GM19025 (cell line): ENCODE data around the gene YTHDF1.

Source experiments
- ATAC-seq: cut with Tn5 transposase; IDR thresholded peaks from one replicate; pipeline ENCODE4 v1.9.1; 2021; ENCODE audit warnings: mild to moderate bottlenecking, low read depth, moderate library complexity; ENCODE audit not compliant: unreplicated experiment

Gene YTHDF1

GRCh38 chr20:63249891-63250290 lies 34.0 kb upstream of the YTHDF1 start:
- no peak for ATAC-seq

GRCh38 chr20:63248835-63249591 lies 33.1 kb upstream of the YTHDF1 start:
- no peak for ATAC-seq

- ATAC-seq: no peak
Measured at GRCh38 chr20:63247671-63248228, 31.8 kb upstream of the YTHDF1 start.

GRCh38 chr20:63246490-63247288 lies 30.8 kb upstream of the YTHDF1 start:
- ATAC-seq: no peak

- no peak for ATAC-seq
Measured at GRCh38 chr20:63244468-63244867, 28.5 kb upstream of the YTHDF1 start.

- no peak for ATAC-seq
Measured at GRCh38 chr20:63243604-63244247, 27.8 kb upstream of the YTHDF1 start.

GRCh38 chr20:63242736-63243135 lies 26.8 kb upstream of the YTHDF1 start:
- no peak for ATAC-seq

- ATAC-seq: no peak
Measured at GRCh38 chr20:63241272-63241671, 25.3 kb upstream of the YTHDF1 start.

- ATAC-seq: no peak
Measured at GRCh38 chr20:63240004-63240403, 24.1 kb upstream of the YTHDF1 start.

GRCh38 chr20:63239431-63239830 lies 23.5 kb upstream of the YTHDF1 start:
- no peak for ATAC-seq

- no peak for ATAC-seq
Measured at GRCh38 chr20:63238514-63239125, 22.7 kb upstream of the YTHDF1 start.

- no peak for ATAC-seq
Measured at GRCh38 chr20:63238031-63238430, 22.1 kb upstream of the YTHDF1 start.

GRCh38 chr20:63236116-63236837 lies 20.3 kb upstream of the YTHDF1 start:
- no peak for ATAC-seq

- no peak for ATAC-seq
Measured at GRCh38 chr20:63235399-63235983, 19.6 kb upstream of the YTHDF1 start, which contains the start of gene BIRC7. BIRC7 (plus strand) TSS chr20:63235905; CDS start chr20:63236097, 192 bp downstream.

GRCh38 chr20:63234693-63235398 lies 18.9 kb upstream of the YTHDF1 start:
- ATAC-seq: no peak

GRCh38 chr20:63233924-63234323 lies 18.0 kb upstream of the YTHDF1 start:
- no peak for ATAC-seq

GRCh38 chr20:63233061-63233344 lies 17.1 kb upstream of the YTHDF1 start:
- ATAC-seq: no peak

- no peak for ATAC-seq
Measured at GRCh38 chr20:63232235-63233060, 16.5 kb upstream of the YTHDF1 start.
